GM19193 (cell line): ENCODE measurements around the gene LMCD1.

ENCODE experiments used
- POLR2A ChIP-seq: IDR thresholded peaks from 4 replicates; pipeline ENCODE4 v1.6.1; 2011; ENCODE audit not compliant: insufficient read depth, insufficient read length; ENCODE audit errors: extremely low read depth

Gene LMCD1

DNA sequence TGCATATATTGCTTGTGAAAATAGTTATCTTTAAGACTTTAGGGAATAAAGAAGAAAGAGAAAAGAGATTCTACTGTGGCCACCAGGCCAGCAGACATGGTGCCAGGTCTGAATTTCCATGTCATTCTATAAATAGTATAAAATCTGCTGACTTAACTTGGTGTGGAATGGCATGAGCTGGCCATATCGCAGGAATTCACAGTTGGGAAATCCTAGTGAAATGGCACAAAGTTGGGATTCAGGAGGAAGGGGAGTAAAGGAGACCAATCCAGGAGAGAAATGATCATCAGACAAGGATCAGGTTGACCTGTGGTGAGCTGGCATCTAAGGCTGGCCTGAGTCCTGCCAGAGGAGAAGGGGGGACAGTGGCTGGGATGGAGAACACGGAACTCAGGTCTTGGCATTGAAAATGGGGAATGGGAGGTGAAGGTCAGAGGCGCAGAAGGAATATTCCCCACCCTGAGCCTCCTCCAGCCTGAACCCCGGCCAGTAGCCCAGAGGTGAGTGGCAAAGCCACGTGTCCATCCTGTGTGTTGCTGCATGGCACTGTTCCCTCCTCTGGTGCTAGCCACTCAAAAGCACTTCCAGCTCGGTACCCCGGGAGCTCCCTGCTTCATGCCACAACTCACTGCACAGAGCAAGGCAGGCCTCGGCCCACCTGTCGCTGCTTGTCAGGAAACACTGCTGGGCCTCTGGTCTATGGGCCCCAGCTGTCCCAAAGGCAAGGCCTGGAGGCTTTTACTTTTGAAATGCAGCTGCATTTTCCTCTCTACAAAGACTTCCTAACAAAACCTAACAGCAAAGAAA is 91.6 kb downstream of the LMCD1 start:
- no peak for TF ChIP-seq POLR2A

DNA sequence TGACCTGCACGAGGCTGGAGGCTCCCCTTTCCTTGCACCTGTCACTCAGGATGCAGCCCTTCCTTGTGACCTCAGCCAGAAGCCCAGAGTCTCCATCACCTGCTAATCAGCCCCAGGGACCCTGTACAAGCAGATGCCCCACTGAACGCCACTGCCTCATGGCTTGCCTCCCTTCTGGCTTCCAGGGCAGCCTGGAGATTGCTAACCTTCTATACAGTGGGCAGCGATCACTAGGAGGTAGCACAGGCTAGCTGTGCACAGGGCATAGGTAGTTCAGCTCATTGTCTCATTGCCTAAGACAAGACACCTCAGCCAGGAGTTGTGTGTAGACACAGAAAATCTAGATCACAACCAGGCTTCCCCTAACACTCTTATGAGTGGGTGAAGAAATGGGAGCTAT is 93.6 kb downstream of the LMCD1 start:
- TF ChIP-seq POLR2A: no peak

- TF ChIP-seq POLR2A: no peak
Observed at GRCh38 chr3:8595695-8596115, 94.1 kb downstream of the LMCD1 start.

DNA sequence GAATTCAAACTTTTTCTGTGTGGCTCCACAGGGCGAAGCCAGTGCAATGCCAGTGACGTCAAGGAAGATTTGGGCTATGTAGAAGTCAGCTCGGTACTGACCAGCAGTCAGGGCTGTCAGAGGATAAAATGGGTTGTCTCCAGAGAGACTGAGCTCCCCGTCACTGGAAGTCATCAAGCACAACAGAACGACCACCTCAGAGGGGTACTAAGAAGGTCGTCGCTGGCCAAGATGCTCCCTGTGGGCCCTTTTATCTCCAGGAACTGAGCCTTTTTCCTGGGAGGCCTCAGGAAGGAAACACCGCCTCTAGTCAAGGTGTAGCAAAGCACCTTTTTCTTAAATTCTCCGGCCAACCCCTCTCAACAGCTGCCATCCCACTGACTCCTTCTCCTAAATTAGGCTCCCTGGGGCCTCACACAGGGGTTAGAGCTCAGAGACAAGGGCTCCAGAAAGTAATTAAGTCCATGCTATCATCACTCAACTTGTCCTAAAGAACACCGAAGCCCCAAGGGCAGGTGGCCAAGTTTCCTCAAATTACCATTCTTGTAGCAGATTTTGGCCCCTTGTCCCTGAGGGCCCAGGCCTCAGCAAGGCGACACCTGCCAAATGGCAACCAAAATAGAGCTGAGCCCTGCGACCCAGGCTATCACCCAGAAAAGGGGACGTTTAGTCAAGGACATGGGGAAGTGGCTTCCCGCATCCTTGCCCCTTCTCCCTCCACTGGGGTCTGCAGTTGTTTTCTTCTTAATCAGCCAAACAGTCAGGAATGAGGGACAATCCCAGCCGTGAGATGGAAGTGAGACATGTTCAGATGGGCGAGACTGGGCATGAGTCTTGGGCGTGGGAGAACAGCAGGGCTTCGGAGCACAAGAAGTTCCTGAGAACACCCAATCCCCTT is 94.9 kb downstream of the LMCD1 start:
- no peak for TF ChIP-seq POLR2A

DNA sequence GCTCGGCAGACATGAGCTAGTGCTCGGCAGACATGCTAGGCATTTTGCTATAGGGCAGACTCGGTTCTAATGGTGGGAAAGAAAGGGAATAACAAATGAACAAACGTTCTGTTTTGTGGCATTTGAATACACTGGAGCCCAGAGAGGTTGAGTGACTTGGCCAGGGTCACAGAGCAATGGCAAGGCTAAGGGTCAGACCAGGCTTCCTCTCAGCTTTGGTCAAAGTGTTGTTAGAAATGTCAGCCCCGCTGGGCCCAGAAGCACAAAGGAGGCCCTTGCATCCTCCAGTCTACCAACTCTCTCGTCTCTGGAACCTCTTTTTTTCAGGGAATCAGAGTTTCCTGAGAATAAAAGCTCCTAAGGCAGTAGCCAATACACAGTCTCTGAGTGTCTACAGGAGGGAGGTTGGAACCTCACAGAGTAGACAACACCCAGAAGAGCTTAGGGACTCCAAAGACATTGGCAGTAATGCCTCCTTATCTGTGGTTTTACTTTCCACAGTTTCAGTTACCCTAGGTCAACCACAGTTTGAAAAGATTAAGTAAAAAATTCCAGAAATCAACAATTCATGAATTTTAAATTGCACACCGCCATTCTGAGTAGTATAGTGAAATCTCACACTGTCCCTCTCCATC is 95.7 kb downstream of the LMCD1 start:
- no peak for TF ChIP-seq POLR2A

- TF ChIP-seq POLR2A: no peak
Observed at GRCh38 chr3:8599146-8599545, 97.5 kb downstream of the LMCD1 start.

DNA sequence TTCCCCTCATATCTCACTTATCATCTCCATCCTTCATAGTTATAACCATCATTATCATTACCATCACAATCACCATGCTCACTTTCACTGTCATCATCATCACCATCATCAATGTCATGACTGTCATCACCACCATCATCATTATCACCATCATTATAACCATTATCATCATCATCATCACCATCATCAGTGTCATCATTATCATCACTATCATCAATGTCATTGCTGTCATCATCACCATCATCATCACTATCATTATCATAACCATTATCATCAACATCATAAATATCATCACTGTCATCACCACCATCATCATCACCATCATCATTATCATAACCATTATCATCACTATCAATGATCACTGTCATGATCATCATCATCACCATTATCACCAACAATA is 98.8 kb downstream of the LMCD1 start:
- no peak for TF ChIP-seq POLR2A

GRCh38 chr3:8603115-8603710 is 101.6 kb downstream of the LMCD1 start:
- no peak for TF ChIP-seq POLR2A

DNA sequence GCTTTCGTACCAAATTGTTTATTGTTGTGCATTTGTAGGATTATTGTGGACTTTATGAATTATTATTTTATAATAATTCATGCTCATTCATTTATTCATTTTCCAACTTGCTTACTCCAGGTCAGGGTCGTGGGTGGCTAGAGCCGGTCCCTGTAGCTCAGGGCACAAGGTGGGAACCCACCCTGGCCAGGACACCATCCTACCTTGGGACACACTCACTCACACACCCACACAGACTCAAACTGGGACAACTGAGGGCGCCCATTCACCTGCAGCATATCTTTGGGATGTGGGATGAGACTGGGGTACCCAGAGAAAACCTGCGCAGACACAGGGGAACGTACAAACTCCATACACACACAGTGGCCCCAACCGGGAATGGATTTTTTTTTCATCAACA is 102.4 kb downstream of the LMCD1 start:
- TF ChIP-seq POLR2A: no peak

DNA sequence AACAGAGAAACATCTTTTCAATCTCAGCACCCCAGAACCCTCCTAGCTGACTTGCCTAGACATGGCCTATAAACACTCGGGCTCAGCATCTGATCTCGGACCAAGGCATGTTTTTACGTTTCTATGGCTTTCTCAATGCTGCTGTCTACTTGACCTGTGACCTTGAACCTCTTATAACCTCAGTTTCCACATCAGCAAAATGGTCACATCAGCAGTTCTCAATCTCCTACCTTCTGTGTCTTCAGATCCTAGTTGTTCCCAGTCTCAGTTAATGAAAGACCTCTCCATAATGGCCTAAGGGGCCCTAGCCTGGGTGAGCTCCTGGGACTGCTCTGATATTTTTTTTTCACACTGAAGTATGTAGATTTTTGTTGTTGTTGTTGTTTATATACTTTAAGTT is 103.4 kb downstream of the LMCD1 start:
- TF ChIP-seq POLR2A: no peak

DNA sequence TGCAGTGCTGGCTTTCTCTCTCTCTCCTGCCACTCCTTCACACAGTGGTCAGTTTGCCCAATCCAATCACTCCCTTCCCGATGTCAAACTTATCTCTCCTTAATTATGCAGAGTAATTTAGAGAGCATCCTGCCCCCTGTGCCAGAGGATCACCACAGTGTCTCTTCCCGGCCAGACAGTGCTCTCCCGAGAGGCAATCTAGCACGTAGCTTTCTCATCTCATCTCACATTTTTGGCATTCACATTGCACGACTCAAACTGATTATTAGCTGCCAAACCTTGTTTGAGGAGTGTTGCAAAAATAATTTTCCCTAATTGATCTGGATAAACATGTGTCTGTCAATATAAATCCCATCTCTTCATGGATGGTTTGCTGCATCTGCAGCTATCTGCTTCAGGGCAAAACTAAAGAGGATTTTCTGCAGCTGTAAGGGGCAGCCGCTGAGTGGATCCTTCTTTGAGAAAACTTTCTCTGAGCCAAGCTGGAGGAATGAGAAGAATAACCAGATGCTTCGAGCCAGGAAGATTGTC is 105.1 kb downstream of the LMCD1 start:
- no peak for TF ChIP-seq POLR2A

DNA sequence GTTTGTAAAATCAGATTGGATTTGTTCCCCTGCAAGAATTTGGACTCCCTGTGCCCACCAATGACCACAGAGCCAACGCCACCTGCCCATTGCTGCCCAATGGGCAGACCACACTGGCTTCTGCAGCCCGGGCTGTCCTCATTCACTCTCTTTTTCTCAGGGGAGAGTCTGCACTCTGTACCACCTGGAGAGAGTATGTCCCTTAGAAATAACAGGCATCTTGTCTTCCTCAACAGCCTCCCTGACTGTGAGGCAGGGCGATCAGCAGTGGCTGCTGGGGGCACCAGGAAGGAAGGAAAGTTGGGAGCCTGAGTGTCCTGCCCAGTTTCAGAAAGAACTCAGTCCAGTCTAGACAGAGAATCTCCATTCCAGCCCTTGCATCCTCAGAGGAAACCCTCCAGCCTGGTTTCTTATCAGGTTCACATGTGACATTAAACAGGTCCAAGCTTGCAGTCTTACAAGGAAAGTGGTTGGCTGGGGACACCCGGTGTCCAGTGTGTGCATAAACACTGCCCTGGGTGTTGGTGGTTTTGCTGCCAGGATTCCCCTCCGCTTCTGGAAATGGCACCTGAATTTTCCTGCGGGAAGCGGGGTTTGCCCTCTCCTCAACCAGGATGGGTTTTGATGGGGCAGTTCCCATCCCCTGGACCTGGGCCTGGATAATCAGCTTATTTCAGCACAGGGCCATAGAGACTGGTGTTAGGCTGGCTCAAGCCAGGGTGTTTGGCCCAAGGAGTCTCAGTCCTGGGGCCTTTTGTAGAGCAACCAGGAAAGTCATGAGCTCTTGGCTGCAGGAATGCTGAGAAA is 105.8 kb downstream of the LMCD1 start:
- TF ChIP-seq POLR2A: no peak

DNA sequence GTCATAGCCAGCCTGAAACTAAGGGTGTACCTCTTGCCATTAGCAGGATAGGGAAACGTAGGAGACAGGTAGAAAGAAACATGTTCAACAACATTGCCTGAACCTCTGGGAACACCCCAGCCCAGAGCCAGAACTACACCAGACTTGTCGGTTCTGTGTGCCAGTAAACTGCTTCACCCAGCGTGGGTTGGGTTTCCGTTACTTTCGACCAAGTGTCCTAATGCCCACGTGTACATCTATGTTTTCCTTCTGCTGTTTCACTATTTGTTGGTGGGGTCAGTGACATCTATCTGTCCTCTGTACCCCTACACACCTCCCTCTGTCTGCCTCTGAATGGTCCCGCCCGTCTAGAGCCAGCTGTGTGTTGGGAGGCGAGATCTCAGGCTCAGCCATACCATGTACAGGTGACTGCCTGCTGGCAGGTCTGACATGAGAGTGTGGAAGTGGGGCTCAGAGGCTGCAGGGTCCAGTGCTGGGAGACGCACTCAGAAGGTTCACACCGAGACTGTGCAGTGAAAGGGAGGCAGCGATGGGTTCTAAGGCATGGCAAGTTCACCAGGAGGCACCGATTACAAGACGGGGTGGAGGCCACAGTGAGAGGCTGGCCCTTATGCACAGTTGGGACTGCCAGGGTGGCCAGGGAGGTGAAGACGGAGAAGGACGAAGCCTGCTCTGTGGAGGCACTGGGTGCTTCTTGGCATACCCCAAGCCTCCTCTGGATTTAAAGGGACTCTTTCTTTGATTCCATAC is 106.6 kb downstream of the LMCD1 start:
- no peak for TF ChIP-seq POLR2A
